Mammary epithelial cell (primary cell): Measurements from ENCODE around the gene TRIM33.

Source experiments
- EZH2 ChIP-seq: IDR thresholded peaks from 2 replicates; pipeline ENCODE4 v1.6.1; 2012; ENCODE audit warnings: low read length, inconsistent platforms, borderline replicate concordance
- TF ChIP-seq, protein P1 (sequence below), 2 donors: IDR thresholded peaks in 1 of 2; conservative IDR thresholded peaks in 1 of 2; 2 replicates each; pipeline ENCODE4 v1.5.1; 2011 to 2012; ENCODE audit warnings: inconsistent platforms in 2 of 2, low read length in 2 of 2, mild to moderate bottlenecking in 2 of 2, control low read depth in 1 of 2, low read depth in 1 of 2; ENCODE audit not compliant: insufficient read depth in 1 of 2; ENCODE audit errors: extremely low read depth in 1 of 2

DNA sequence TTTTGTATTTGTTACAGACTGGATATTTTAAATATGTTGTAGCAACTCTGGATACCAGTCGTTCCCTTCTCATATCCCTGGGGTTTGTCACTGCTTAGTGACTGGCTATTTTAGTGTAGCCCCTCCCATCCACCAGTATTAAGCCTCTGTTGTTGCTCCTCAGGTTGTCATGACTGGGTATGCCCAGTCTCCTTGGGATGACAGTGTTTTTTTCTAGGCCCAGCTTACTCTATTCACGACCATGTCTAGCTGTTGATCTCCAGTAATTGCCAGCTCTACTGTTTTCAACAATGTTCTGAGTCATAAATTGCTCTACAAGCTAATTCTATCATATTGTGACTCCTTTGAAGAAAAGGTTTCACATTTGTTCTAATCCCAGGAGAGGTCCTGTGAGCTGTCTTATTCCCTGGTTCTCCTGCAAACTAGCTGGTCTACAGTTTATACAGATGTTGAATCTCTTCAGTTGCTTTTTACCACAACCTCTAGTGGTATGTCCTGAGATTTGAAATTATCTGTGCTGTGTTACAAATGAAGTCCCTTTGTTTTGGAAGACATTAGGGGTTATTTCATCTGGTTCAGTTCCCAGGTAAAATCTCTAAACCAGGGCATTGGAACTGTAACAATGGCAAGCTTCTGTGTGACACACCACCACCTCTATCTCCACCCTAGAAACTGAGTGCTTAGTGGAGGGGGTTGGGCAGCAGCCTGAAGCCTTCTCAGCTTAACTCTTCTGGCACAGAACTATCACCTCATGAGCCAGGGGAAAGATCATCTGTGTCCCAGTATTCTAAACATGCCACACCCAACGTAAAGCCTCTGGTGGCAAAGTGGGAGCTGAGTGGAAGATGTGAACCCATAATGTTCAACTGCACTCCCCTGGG, 124.6 kb downstream of the TRIM33 start:
- TF ChIP-seq, protein P1, sequence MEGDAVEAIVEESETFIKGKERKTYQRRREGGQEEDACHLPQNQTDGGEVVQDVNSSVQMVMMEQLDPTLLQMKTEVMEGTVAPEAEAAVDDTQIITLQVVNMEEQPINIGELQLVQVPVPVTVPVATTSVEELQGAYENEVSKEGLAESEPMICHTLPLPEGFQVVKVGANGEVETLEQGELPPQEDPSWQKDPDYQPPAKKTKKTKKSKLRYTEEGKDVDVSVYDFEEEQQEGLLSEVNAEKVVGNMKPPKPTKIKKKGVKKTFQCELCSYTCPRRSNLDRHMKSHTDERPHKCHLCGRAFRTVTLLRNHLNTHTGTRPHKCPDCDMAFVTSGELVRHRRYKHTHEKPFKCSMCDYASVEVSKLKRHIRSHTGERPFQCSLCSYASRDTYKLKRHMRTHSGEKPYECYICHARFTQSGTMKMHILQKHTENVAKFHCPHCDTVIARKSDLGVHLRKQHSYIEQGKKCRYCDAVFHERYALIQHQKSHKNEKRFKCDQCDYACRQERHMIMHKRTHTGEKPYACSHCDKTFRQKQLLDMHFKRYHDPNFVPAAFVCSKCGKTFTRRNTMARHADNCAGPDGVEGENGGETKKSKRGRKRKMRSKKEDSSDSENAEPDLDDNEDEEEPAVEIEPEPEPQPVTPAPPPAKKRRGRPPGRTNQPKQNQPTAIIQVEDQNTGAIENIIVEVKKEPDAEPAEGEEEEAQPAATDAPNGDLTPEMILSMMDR (conservative IDR thresholded peaks at IDR 0.05 in 1 of 2, IDR thresholded peaks at IDR 0.05 in 1 of 2; ENCODE audit: extremely low read depth in 1 of 2, insufficient read depth in 1 of 2, low read depth in 1 of 2, low read length in 2 of 2): no peak
- TF ChIP-seq EZH2: no peak
